OCI-LY1 (cell line): Measurements from ENCODE around the gene CATSPER3.

ENCODE experiments used
- EZH2 ChIP-seq: fragments of 200-600 bp; sonication (generic), shearing (Covaris generic); IDR thresholded peaks from 2 replicates; pipeline ENCODE4 v1.8.0; 2017; ENCODE audit warnings: borderline replicate concordance, mixed run types, mild to moderate bottlenecking, antibody characterized with exemption, low read length, moderate library complexity, mixed read lengths
- TF ChIP-seq, protein P1 (sequence below): fragments of 200-600 bp; sonication (generic), shearing (Covaris generic); IDR thresholded peaks from 2 replicates; pipeline ENCODE4 v1.5.1; 2017; ENCODE audit warnings: mild to moderate bottlenecking, antibody characterized with exemption, low read length, moderate library complexity, mixed read lengths

DNA sequence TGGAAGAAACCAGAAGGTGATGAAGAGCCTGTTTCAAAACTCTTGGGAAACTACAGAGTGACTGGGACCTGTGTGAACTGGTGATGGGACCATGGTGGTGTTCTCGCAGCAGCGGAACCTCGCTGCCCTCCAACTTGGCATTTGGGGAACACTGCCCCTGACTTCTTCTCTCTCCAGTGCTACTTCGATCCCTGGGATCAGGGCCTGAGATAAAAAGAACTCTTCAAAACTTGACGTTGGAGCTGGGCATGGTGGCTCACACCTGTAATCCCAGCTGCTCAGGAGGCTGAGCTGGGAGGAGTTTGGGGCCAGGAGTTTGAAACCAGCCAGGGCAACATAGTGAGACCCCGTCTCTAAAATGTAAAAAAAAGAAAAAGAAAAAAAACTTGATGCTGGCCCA lies 48.2 kb downstream of the CATSPER3 start:
- TF ChIP-seq, protein P1, sequence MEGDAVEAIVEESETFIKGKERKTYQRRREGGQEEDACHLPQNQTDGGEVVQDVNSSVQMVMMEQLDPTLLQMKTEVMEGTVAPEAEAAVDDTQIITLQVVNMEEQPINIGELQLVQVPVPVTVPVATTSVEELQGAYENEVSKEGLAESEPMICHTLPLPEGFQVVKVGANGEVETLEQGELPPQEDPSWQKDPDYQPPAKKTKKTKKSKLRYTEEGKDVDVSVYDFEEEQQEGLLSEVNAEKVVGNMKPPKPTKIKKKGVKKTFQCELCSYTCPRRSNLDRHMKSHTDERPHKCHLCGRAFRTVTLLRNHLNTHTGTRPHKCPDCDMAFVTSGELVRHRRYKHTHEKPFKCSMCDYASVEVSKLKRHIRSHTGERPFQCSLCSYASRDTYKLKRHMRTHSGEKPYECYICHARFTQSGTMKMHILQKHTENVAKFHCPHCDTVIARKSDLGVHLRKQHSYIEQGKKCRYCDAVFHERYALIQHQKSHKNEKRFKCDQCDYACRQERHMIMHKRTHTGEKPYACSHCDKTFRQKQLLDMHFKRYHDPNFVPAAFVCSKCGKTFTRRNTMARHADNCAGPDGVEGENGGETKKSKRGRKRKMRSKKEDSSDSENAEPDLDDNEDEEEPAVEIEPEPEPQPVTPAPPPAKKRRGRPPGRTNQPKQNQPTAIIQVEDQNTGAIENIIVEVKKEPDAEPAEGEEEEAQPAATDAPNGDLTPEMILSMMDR, result no peak
- TF ChIP-seq EZH2, result no peak
